Esophagus muscularis mucosa (tissue), 3 donors: ENCODE measurements around the gene MYPN.

ENCODE experiments used
- EP300 ChIP-seq: sonication (generic); formaldehyde crosslinking; IDR thresholded peaks from one replicate; pipeline ENCODE4 v1.6.1; 2017; ENCODE audit warnings: antibody characterized with exemption
- TF ChIP-seq, protein P1 (sequence below), 3 experiments: fragments of 200-600 bp in 2 of 3; fragments of 450-650 bp in 1 of 3; sonication (generic) in 2 of 3; IDR thresholded peaks; one replicate each; pipeline ENCODE4 v1.5.1; 2017 to 2019; ENCODE audit warnings: antibody characterized with exemption in 3 of 3, mild to moderate bottlenecking in 2 of 3, moderate library complexity in 1 of 3

DNA sequence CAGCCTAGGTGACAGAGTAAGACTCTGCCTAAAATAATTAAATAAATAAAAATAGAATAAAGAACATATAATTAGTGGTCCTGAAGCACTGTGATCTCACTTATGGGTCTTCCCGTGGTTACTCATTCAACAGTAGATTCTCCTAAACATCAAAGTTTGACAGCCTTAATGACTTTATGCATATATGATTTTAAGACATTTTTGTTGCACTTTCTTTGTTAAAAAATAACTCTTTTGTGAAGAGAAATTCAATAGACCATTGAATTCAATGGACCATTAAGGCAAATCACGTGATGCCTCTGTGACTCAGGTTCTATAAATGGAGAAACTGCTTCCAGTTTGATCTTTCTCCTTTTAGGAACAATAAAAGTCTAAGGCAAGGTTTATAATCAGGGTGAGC is 63.0 kb downstream of the MYPN start:
- TF ChIP-seq, protein P1, sequence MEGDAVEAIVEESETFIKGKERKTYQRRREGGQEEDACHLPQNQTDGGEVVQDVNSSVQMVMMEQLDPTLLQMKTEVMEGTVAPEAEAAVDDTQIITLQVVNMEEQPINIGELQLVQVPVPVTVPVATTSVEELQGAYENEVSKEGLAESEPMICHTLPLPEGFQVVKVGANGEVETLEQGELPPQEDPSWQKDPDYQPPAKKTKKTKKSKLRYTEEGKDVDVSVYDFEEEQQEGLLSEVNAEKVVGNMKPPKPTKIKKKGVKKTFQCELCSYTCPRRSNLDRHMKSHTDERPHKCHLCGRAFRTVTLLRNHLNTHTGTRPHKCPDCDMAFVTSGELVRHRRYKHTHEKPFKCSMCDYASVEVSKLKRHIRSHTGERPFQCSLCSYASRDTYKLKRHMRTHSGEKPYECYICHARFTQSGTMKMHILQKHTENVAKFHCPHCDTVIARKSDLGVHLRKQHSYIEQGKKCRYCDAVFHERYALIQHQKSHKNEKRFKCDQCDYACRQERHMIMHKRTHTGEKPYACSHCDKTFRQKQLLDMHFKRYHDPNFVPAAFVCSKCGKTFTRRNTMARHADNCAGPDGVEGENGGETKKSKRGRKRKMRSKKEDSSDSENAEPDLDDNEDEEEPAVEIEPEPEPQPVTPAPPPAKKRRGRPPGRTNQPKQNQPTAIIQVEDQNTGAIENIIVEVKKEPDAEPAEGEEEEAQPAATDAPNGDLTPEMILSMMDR (IDR thresholded peaks at IDR 0.05): no peak
- TF ChIP-seq EP300: no peak
